PC-3 (cell line): Measurements from ENCODE around the gene EEIG1. TPM values are rescaled to one million over a fixed set of nuclear protein-coding genes. Genes with fewer than 3 reads are reported as not detected.
A peak's percentile ranks its signal among the peaks of the same experiment; 100 is the strongest.

Source experiments
- ATAC-seq: fragments of 200-7000 bp; cut with Tn5 transposase; 2 replicates; pipeline ENCODE4 v1.9.1; 2020; ENCODE audit warnings: mild to moderate bottlenecking, moderate library complexity
- BruUV-seq: library from RNA; stranded (reverse); fragments of 400-500 nt; replicated peaks from 2 replicates; lab custom pipeline; 2021; lab: Mats Ljungman, UMichigan
- CTCF ChIA-PET: fragments of 300-600 bp; sonication (Branson Sonifier 250); formaldehyde crosslinking; loops from one replicate; lab custom pipeline; 2022; ENCODE audit warnings: antibody characterized with exemption; lab: Charles Lee
- POLR2A ChIA-PET: fragments of 300-600 bp; sonication (Branson Sonifier 250); formaldehyde crosslinking; loops from one replicate; lab custom pipeline; 2022; ENCODE audit warnings: antibody characterized with exemption; ENCODE audit not compliant: unreplicated experiment; lab: Charles Lee
- DNase-seq: peaks from one replicate; pipeline ENCODE4 v3.0.0-alpha.2; 2015
- H2AFZ ChIP-seq: fragments of 300-600 bp; sonication (generic); 2 replicates; pipeline ENCODE4 v1.6.0; 2016; ENCODE audit warnings: antibody characterized with exemption, low read length
- H3F3A ChIP-seq: fragments of 300-600 bp; sonication (generic); one replicate; pipeline ENCODE4 v1.6.0; 2017; ENCODE audit warnings: antibody characterized with exemption, low read length, control low read depth, mild to moderate bottlenecking; ENCODE audit not compliant: unreplicated experiment
- H3K27ac ChIP-seq: fragments of 300-600 bp; sonication (generic); 2 replicates; pipeline ENCODE4 v1.5.1; 2016; ENCODE audit warnings: mild to moderate bottlenecking, low read length
- H3K27me3 ChIP-seq: fragments of 300-600 bp; sonication (generic); 2 replicates; pipeline ENCODE4 v1.6.1; 2016; ENCODE audit warnings: low read length, mixed read lengths
- H3K36me3 ChIP-seq: fragments of 300-600 bp; sonication (generic); 2 replicates; pipeline ENCODE4 v1.6.1; 2016; ENCODE audit warnings: low read depth, mixed run types, low read length, mixed read lengths
- H3K4me1 ChIP-seq: fragments of 300-600 bp; sonication (generic); 2 replicates; pipeline ENCODE4 v1.5.1; 2016; ENCODE audit warnings: low read length; ENCODE audit not compliant: insufficient read depth
- H3K4me2 ChIP-seq: fragments of 300-600 bp; sonication (generic); 2 replicates; pipeline ENCODE4 v1.6.0; 2016; ENCODE audit warnings: low read length
- H3K4me3 ChIP-seq: fragments of 300-600 bp; sonication (generic); 2 replicates; pipeline ENCODE4 v1.5.1; 2016; ENCODE audit warnings: mild to moderate bottlenecking, low read length, mixed read lengths
- H3K79me2 ChIP-seq: fragments of 300-600 bp; sonication (generic); 2 replicates; pipeline ENCODE4 v1.6.1; 2017; ENCODE audit warnings: low read length, mixed read lengths
- H3K9ac ChIP-seq: fragments of 300-600 bp; sonication (generic); 2 replicates; pipeline ENCODE4 v1.6.0; 2016; ENCODE audit warnings: mild to moderate bottlenecking, low read length
- H3K9me2 ChIP-seq: fragments of 300-600 bp; sonication (generic); replicated peaks from 2 replicates; pipeline ENCODE4 v1.6.1; 2016; ENCODE audit warnings: mixed run types, low read length, mixed read lengths
- H3K9me3 ChIP-seq: fragments of 300-600 bp; sonication (generic); 2 replicates; pipeline ENCODE4 v1.6.1; 2016; ENCODE audit warnings: low read length, mixed read lengths
- H4K20me1 ChIP-seq: fragments of 300-600 bp; sonication (generic); 2 replicates; pipeline ENCODE4 v1.6.1; 2016; ENCODE audit warnings: low read length, mixed read lengths
- CTCF ChIP-seq: fragments of 300-600 bp; sonication (generic); conservative IDR thresholded peaks from 2 replicates; pipeline ENCODE4 v1.5.1; 2017; ENCODE audit warnings: antibody characterized with exemption, low read depth, mild to moderate bottlenecking, low read length
- EZH2 ChIP-seq: fragments of 300-600 bp; sonication (generic); IDR thresholded peaks from one replicate; pipeline ENCODE4 v1.6.1; 2017; ENCODE audit warnings: antibody characterized with exemption, mild to moderate bottlenecking, low read length; ENCODE audit not compliant: unreplicated experiment
- EZH2phosphoT487 ChIP-seq: fragments of 300-600 bp; sonication (generic); IDR thresholded peaks from 2 replicates; pipeline ENCODE4 v1.6.1; 2018; ENCODE audit warnings: mild to moderate bottlenecking, antibody characterized with exemption, low read length, borderline replicate concordance
- intact Hi-C: fragments of 100-400 bp; cut with micrococcal nuclease; formaldehyde crosslinking; loops from 2 replicates; pipeline ENCODE4 v1.9.0; 2023
- total RNA-seq: library from RNA; depleted of rRNA; stranded (reverse); fragments of >200 nt; gene quantifications from 2 replicates; pipeline ENCODE4 v1.2.3, GENCODE V29; 2014

Gene EEIG1
- total RNA-seq, 1 experiment from 2014 or later, result 10.8 TPM

GRCh38 chr9:128003966-128004604 is 23.3 kb upstream of the EEIG1 start:
- Histone ChIP-seq H3K4me1 (peaks cover 33% of the 10 kb centered on the region), H3K9me2 (no peaks in the 10 kb centered on the region), H3K9ac (no peak overlapping the region), H3K36me3 (no peaks in the 10 kb centered on the region), H3K27ac (no peak overlapping the region), H3K27me3 (no peaks in the 10 kb centered on the region), H4K20me1 (no peaks in the 10 kb centered on the region), H3K9me3 (no peaks in the 10 kb centered on the region), H3F3A (no peaks in the 10 kb centered on the region), H3K79me2 (no peaks in the 10 kb centered on the region), H3K4me3 (no peak overlapping the region), H3K4me2 (no peak overlapping the region), H2AFZ (no peak overlapping the region)
- TF ChIP-seq CTCF (no peak), EZH2phosphoT487 (no peak), EZH2 (no peak)
- intact Hi-C loops, result no loop called here
- ChIA-PET POLR2A (no interaction called here), CTCF (no interaction called here)
- no peak for DNase-seq
- no TSS peak for BruUV-seq
- no peak for ATAC-seq

GRCh38 chr9:128002959-128003358 is 22.2 kb upstream of the EEIG1 start:
- Histone ChIP-seq H2AFZ (no peak overlapping the region), H3K9me3 (no peaks in the 10 kb centered on the region), H4K20me1 (no peaks in the 10 kb centered on the region), H3K79me2 (no peaks in the 10 kb centered on the region), H3F3A (no peaks in the 10 kb centered on the region), H3K4me3 (no peak overlapping the region), H3K36me3 (no peaks in the 10 kb centered on the region), H3K27me3 (no peaks in the 10 kb centered on the region), H3K4me1 (peaks cover 33% of the 10 kb centered on the region), H3K9me2 (no peaks in the 10 kb centered on the region), H3K27ac (no peak overlapping the region), H3K4me2 (no peak overlapping the region), H3K9ac (no peak overlapping the region)
- intact Hi-C loops, result no loop called here
- ATAC-seq, result no peak
- TF ChIP-seq EZH2phosphoT487 (no peak), EZH2 (no peak), CTCF (no peak)
- POLR2A ChIA-PET, result no interaction called here
- CTCF ChIA-PET, result no interaction called here
- DNase-seq, result no peak
- BruUV-seq, result no TSS peak

DNA sequence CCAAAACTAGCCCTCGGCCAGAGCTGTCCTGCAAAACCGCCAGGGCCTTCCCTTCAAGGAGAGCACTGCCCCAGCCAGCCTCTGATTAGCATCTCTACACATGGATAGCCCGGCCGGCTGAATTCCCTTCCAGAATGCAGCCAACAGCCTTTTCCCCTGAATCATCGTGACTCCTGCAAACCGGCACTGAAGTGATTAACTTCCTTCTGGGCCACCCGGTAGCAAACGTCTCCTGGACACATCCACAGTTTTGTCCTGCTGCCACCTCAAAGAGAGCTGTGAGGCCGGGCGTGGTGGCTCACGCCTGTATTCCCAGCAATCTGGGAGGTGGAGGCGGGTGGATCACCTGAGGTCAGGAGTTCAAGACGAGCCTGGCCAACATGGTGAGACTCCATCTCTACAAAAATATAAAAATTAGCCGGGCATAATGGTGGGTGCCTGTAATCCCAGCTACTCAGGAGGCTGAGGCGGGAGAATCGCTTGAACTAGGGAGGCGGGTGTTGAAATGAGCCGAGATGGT is 21.1 kb upstream of the EEIG1 start:
- DNase-seq (peak; percentile 83), ATAC-seq (peak; percentile 93)
- no TSS peak for BruUV-seq
- Histone ChIP-seq H3K27ac (peak overlapping the region; percentile 84), H3K9ac (peak overlapping the region; percentile 47), H3K4me2 (peak overlapping the region; percentile 57), H3K9me3 (no peaks in the 10 kb centered on the region), H3K79me2 (no peaks in the 10 kb centered on the region), H2AFZ (peak overlapping the region; percentile 93), H4K20me1 (no peaks in the 10 kb centered on the region), H3K4me3 (no peak overlapping the region), H3F3A (no peaks in the 10 kb centered on the region), H3K9me2 (no peaks in the 10 kb centered on the region), H3K36me3 (no peaks in the 10 kb centered on the region), H3K4me1 (peaks cover 24% of the 10 kb centered on the region), H3K27me3 (no peaks in the 10 kb centered on the region)
- ChIA-PET POLR2A (interaction anchor here (0.7 kb wide), 1 partner anchor 15 kb away, joined by 6 read pairs; no protein-coding TSS in a partner anchor), CTCF (no interaction called here)
- intact Hi-C loops, result no loop called here
- no peak for TF ChIP-seq EZH2
- no peak for TF ChIP-seq CTCF
- TF ChIP-seq EZH2phosphoT487, result no peak
